Cardiac muscle cell (in vitro differentiated cells and primary cell): ENCODE results near the gene PTGS1. TPM values are rescaled to one million over a fixed set of nuclear protein-coding genes. Genes with fewer than 3 reads are reported as not detected.
A peak's percentile ranks its signal among the peaks of the same experiment; 100 is the strongest.

Source experiments
- DNase-seq, 2 donors: peaks; one replicate each; pipeline versions ENCODE4 v3.0.0 to v3.0.0-alpha.2; 2010 to 2017; ENCODE audit warnings: low read depth in 1 of 2, low spot score in 1 of 2
- H3K27ac ChIP-seq: fragments of 200-600 bp; sonication (generic); 2 replicates; pipeline ENCODE4 v1.5.1; 2016
- H3K27me3 ChIP-seq: fragments of 200-600 bp; sonication (generic); 2 replicates; pipeline ENCODE4 v1.6.0; 2016; ENCODE audit warnings: control low read depth
- H3K36me3 ChIP-seq: fragments of 200-600 bp; sonication (generic); 2 replicates; pipeline ENCODE4 v1.5.1; 2016; ENCODE audit warnings: control low read depth
- H3K4me1 ChIP-seq: fragments of 200-600 bp; sonication (generic); 2 replicates; pipeline ENCODE4 v1.8.1; 2017; ENCODE audit warnings: low read depth, mild to moderate bottlenecking, mixed run types
- H3K4me3 ChIP-seq: fragments of 200-600 bp; sonication (generic); 2 replicates; pipeline ENCODE4 v1.5.1; 2016; ENCODE audit warnings: mild to moderate bottlenecking
- H3K9me3 ChIP-seq: fragments of 200-600 bp; sonication (generic); 2 replicates; pipeline ENCODE4 v1.5.1; 2017; ENCODE audit warnings: low read depth, mild to moderate bottlenecking, control low read depth
- CTCF ChIP-seq: IDR thresholded peaks from 2 replicates; pipeline ENCODE4 v1.5.1; 2012; ENCODE audit warnings: low read depth, mild to moderate bottlenecking, low read length
- polyA plus RNA-seq: library from polyadenylated mRNA; unstranded; fragments of >200 nt; fragmentation: Nextera tagmentation; extraction: Ambion mirVana; gene quantifications from 2 replicates; pipeline ENCODE4 v1.2.1, GENCODE V29; 2016
- total RNA-seq: library from RNA; depleted of rRNA; stranded (reverse); fragments of >200 nt; gene quantifications from 2 replicates; pipeline ENCODE4 v1.2.3, GENCODE V29; 2016

Gene PTGS1
- total and polyA plus RNA-seq, 2 experiments from 2014 or later, result 1.2 TPM; not detected in 1

DNA sequence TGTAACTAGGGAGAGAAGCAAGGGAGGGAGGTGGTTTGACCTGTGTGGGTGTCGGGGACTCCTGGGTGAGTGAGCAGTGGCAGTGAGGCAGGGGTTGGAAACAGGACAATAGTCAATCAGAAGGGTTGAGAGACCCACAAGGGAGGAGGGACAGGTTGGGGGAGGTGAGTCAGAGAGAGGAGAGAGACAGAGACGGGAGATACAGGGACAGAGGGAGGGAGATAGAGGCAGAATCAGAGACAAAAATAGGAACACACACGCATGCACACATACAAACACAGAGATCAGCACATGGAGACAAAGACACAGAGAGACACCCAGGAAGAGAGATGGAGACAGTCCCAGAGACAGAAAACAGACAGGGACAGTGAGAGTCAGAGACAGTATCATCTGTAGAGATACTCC, 39.3 kb upstream of the PTGS1 start:
- no peak overlapping the region for H3K4me3 ChIP-seq
- no peaks in the 10 kb centered on the region for H3K4me1 ChIP-seq
- DNase-seq, result no peak
- no peak overlapping the region for H3K27ac ChIP-seq
- no peaks in the 10 kb centered on the region for H3K9me3 ChIP-seq
- no peak for TF ChIP-seq CTCF
- no peaks in the 10 kb centered on the region for H3K27me3 ChIP-seq
- H3K36me3 ChIP-seq, result no peaks in the 10 kb centered on the region

DNA sequence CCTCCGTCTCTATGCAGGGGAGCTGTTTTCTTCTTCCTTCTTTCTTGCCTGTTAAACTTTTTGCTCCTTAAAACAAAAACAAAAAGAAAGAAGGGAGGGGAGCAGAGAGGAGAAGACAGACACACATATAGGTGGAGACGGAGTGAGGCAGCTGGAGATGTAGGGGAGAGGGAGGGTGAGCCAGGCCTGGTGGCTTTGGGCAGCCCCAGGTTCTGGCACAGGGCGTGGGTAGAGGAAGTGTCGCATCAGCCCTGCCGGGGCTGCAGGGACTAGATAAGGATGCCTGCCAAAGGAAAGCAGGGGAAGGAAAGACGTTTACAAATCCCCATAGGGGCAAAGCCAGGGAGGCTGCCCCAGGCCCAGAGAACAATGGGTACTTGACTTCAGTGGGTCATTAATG, 38.7 kb upstream of the PTGS1 start:
- Histone ChIP-seq H3K36me3 (no peaks in the 10 kb centered on the region), H3K27me3 (no peaks in the 10 kb centered on the region), H3K4me3 (no peak overlapping the region), H3K9me3 (no peaks in the 10 kb centered on the region), H3K27ac (no peak overlapping the region), H3K4me1 (no peaks in the 10 kb centered on the region)
- TF ChIP-seq CTCF, result no peak
- no peak for DNase-seq

DNA sequence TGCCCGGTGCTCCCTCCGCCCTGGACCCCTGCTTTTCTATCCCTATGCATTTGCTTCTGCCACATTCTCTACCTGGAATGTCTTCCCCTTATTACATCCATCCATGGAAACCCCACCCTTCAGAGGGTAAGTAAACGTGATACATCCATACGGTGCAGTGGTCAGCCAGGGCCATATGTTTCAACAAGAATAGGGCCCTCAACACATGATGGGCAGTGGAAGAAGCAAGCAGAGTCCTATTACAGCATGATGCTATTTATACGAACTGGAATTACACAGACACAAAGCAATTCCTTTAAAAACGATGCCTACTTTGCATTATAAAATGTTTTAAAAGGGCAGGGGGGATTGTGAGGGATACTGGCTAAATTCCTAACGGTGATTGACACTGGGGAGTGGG, 38.2 kb upstream of the PTGS1 start:
- DNase-seq, result no peak
- Histone ChIP-seq H3K27ac (no peak overlapping the region), H3K36me3 (no peaks in the 10 kb centered on the region), H3K4me3 (no peak overlapping the region), H3K4me1 (no peaks in the 10 kb centered on the region), H3K27me3 (no peaks in the 10 kb centered on the region), H3K9me3 (no peaks in the 10 kb centered on the region)
- no peak for TF ChIP-seq CTCF

DNA sequence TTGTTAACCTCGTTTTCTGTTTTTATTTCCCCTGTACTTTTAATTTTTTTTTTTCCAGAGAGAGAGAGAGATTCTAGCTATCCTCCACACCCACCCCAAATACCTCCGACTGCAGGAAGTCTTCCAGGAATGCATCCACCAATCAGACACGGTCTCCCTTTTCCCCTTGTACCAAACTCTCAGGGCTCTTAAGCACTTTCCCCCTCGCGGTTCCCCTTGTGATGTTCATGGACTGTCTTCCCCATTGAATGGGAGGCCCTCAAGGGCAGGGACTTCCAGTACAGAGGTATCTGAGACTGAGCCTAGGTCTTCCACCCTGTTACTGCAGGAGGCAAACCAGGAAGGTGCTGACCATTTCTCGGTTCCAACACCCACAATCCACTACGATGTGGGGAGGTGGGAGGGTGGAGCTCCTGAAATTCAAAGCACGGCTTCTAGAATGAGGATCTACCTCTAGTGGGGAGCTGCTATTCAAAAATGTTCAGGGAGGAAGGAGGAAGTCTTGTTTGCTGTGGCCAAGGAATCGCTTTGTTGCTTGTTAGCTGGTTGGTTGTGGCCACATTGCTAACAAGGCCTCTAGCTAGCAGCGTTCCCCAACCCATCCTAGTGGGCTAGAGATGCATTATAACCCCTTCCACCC, 37.5 kb upstream of the PTGS1 start:
- H3K27ac ChIP-seq, result no peak overlapping the region
- H3K4me1 ChIP-seq, result no peaks in the 10 kb centered on the region
- no peak overlapping the region for H3K4me3 ChIP-seq
- no peak for TF ChIP-seq CTCF
- no peaks in the 10 kb centered on the region for H3K9me3 ChIP-seq
- H3K27me3 ChIP-seq, result no peaks in the 10 kb centered on the region
- no peak for DNase-seq
- no peaks in the 10 kb centered on the region for H3K36me3 ChIP-seq

GRCh38 chr9:122334916-122335315, 35.9 kb upstream of the PTGS1 start:
- H3K4me1 ChIP-seq, result no peaks in the 10 kb centered on the region
- H3K36me3 ChIP-seq, result no peaks in the 10 kb centered on the region
- no peak overlapping the region for H3K4me3 ChIP-seq
- peak in 1 of 2 donors; percentile 23 for DNase-seq
- TF ChIP-seq CTCF, result no peak
- H3K9me3 ChIP-seq, result no peaks in the 10 kb centered on the region
- no peak overlapping the region for H3K27ac ChIP-seq
- H3K27me3 ChIP-seq, result no peaks in the 10 kb centered on the region
